Measurements from ENCODE around the gene PEPD. TPM values are rescaled to one million over a fixed set of nuclear protein-coding genes. Genes with fewer than 3 reads are reported as not detected.

The PEPD gene
- total RNA-seq, 4 donors from 2014 or later = 58.9 to 81.0 (median 70.7) TPM

GRCh38 chr19:33392341-33393285, 129.0 kb downstream of the PEPD start:
- peak in 1 of 2 donors; percentile 86 for DNase-seq (ENCODE audit: low spot score in 2 of 2)
- WGBS, 2 donors = 73 to 79% methylated on average over 20 to 30 of the region's 39 CpGs
- H3K4me3 ChIP-seq (ENCODE audit: low read depth, poor library complexity, severe bottlenecking) = no peak overlapping the region
- TF ChIP-seq CTCF (IDR thresholded peaks at IDR 0.05) (no peak), POLR2A (IDR thresholded peaks at IDR 0.05) (no peak)
- intact Hi-C loops (cut with DNase I; ENCODE audit: low total_unique reads) = no loop called here

- DNase-seq (ENCODE audit: low spot score in 2 of 2) = peak in 1 of 2 donors; percentile 72
- TF ChIP-seq POLR2A (IDR thresholded peaks at IDR 0.05) (no peak), CTCF (IDR thresholded peaks at IDR 0.05) (no peak)
- intact Hi-C loops (cut with DNase I; ENCODE audit: low total_unique reads) = no loop called here
- WGBS, 2 donors = 65 to 71% methylated on average over 12 of the region's 12 CpGs
- no peak overlapping the region for H3K4me3 ChIP-seq (ENCODE audit: low read depth, poor library complexity, severe bottlenecking)
Measured at GRCh38 chr19:33391631-33392249, 129.9 kb downstream of the PEPD start.

- TF ChIP-seq CTCF (IDR thresholded peaks at IDR 0.05) = no peak
- no peak overlapping the region for H3K4me3 ChIP-seq (ENCODE audit: low read depth, poor library complexity, severe bottlenecking)
- intact Hi-C loops (cut with DNase I; ENCODE audit: low total_unique reads) = no loop called here
- WGBS, 2 donors = 81 to 83% methylated on average over 16 to 24 of the region's 24 CpGs
- DNase-seq (ENCODE audit: low spot score in 2 of 2) = peak in 1 of 2 donors; percentile 88
Measured at GRCh38 chr19:33390908-33391630, 130.5 kb downstream of the PEPD start.

GRCh38 chr19:33390101-33390907, 131.3 kb downstream of the PEPD start:
- intact Hi-C loops (cut with DNase I; ENCODE audit: low total_unique reads) = no loop called here
- peak in 1 of 2 donors; percentile 95 for DNase-seq (ENCODE audit: low spot score in 2 of 2)
- no peak overlapping the region for H3K4me3 ChIP-seq (ENCODE audit: low read depth, poor library complexity, severe bottlenecking)
- no peak for TF ChIP-seq CTCF (IDR thresholded peaks at IDR 0.05)
- no peak for TF ChIP-seq POLR2A (IDR thresholded peaks at IDR 0.05)
- 25 to 27% methylated on average over 10 to 18 of the region's 19 CpGs for WGBS, 2 donors

GRCh38 chr19:33389421-33390100, 132.0 kb downstream of the PEPD start:
- TF ChIP-seq CTCF (IDR thresholded peaks at IDR 0.05) (no peak), POLR2A (IDR thresholded peaks at IDR 0.05) (no peak)
- H3K4me3 ChIP-seq (ENCODE audit: low read depth, poor library complexity, severe bottlenecking) = no peak overlapping the region
- intact Hi-C loops (cut with DNase I; ENCODE audit: low total_unique reads) = no loop called here
- 40 to 47% methylated on average over 21 to 22 of the region's 22 CpGs for WGBS, 2 donors
- peak in 1 of 2 donors; percentile 84 for DNase-seq (ENCODE audit: low spot score in 2 of 2)
